Middle frontal gyrus (tissue), 1 donor: ENCODE data around the gene NOS1AP.
"Not testable (repeated sequence)": the region's sequence is repeated elsewhere in the genome, so short reads cannot be mapped to it uniquely, and the experiment has no call there.

Experiments
- DNase-seq: peaks from one replicate; pipeline ENCODE4 v3.0.0-alpha.2; 2015; ENCODE audit warnings: low spot score; ENCODE audit errors: extremely low spot score

The NOS1AP gene

DNA sequence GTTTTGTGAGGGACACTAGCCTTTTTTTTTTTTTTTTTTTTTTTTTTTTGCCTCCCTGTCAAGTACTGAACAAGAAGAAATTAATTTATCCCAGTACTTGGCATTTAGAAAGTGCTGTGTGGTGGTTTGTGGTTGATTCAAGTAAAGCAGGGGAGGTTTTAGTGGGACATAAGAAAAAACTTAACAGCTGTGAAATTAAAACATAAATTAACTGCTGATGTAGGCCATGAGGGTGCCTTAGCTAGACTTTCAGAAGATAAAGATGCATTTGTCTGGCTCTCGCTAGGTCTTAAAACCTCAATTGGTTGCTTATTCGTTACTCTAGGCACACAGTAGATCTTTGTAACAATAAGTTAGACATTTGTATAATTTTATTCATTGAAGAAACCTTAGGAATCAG, 254.9 kb downstream of the NOS1AP start:
- DNase-seq, result no peak

- DNase-seq, result no peak
These were observed 257.1 kb downstream of the NOS1AP start for GRCh38 chr1:162326559-162326958.

DNA sequence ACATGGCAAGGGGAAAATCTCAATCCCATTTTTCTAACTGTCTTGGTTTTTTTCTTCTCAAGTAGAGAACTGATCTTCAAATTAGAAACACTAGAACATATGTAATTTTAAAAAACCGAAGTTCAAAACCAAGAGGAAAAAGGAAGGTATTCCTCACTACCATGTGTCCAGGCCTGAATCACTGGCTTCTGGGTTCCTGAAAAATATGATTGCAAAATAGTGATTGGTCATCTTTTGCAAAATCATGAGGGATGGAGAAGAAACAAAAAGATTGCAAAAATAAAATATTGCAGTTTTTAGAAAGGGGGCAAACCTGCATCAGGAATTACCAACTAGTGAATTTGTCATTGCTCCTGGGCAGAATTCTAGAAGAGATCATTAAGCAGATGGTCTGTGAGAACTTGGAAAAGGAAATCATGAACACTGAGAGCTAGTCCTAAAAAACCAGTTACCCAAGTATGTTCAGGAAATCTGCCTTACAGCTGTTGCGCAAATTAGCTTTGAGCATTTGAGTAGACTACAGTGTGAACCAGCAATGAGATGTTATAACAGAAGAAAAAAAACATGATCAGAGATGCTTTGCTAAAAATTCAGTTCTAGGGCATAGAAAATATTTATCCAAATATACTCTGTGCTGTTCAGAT, 257.8 kb downstream of the NOS1AP start:
- DNase-seq, result no peak

DNA sequence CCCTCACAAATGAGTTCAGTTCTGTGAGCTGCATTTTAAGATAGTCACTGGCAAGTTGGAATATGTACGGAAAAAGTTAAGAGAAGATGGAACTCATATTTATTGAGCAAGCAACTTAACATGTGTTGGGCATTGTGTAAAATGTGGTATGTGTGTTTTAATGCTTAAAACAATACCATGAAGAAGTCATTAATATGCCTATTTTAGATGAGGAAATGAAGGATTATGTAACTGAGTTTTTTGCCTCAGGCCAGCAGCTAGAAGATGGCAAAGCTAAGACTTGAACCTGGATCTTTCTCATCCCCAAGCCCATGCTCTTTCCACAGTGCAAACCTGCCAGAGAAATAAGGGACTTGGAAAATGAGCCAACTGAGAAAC, 258.3 kb downstream of the NOS1AP start:
- no peak for DNase-seq

GRCh38 chr1:162328512-162328911, 259.0 kb downstream of the NOS1AP start:
- DNase-seq, result no peak

GRCh38 chr1:162329826-162330225, 260.3 kb downstream of the NOS1AP start:
- no peak for DNase-seq

DNA sequence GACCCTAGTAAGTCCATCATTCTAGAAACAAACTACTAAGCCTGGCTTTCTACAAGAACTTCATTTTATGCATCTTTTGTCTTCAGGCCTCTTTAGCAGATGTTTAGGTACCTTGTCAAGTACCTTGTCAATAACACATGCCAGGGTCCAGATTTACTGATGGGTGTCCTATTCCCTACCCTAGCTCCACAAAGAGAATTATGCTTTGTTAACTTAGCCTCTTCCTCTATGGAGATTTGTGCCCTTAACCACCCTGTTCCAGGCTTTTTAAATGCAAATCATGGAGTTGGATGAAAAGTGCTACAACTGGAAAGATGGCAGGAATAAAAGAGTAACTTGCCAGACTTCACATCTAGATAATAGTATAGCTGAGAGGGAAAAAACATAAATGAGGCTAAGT, 264.5 kb downstream of the NOS1AP start:
- no peak for DNase-seq

- no peak for DNase-seq
These were observed 265.6 kb downstream of the NOS1AP start for GRCh38 chr1:162335126-162335525.

- DNase-seq, result no peak
These were observed 267.3 kb downstream of the NOS1AP start for GRCh38 chr1:162336621-162337285.

GRCh38 chr1:162342452-162342983, 273.0 kb downstream of the NOS1AP start:
- no peak for DNase-seq

- DNase-seq, result no peak
These were observed 274.0 kb downstream of the NOS1AP start for GRCh38 chr1:162343470-162343869.

DNA sequence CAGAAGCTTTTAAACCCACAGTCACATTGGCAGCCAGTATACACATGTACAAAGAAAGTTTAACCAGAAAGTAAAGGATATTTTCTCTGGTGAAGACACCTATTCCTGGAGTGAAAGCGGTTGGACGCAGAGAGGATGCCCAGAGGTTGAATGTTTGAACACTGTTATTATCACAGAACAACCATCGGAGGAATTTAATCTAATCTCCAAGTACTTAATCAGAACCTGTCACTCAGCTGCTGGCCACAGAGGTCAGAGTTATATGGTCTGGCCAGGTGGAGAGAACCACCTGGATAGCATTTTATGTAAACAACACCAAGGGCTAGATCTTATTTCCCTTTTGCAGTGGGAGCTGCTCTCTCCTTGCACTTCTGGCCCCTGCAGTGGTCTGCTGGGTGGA, 277.8 kb downstream of the NOS1AP start:
- DNase-seq, result no peak

DNA sequence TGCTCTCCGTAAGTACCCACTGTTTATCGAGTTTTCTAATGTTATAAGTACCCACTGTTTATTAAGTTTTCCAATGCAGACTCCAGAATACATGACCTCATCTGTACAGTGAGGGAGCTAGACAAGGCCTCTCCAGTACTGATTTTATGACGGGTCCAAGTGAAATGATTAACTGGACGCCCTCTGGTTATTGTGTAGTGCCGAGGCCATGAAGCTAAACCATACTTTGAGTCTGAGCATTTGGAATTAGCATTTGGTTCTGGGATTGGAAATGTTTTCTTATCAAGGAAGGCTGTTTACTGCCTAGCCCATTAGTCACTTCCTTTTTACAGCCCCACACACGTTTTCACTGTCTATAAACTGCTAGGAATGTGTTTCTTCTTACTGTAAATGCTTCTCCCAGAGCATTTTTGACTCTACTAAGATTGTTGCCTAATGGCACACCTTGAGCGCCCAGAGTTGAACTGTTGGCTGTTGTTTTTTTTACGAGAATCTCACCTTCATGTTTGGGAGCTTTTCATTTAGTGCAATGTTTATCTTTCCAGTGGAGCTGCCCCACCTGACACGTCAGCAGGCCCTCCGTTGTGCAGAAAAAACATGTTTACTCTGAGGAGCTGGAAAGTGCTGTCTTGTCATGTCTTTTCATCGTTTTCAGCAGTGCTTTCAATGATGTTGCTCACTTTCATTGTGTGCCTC, 280.3 kb downstream of the NOS1AP start:
- no peak for DNase-seq

- no peak for DNase-seq
These were observed 281.9 kb downstream of the NOS1AP start for GRCh38 chr1:162351246-162351842.

- DNase-seq, result not testable (repeated sequence)
These were observed 282.4 kb downstream of the NOS1AP start for GRCh38 chr1:162351874-162352273.

- DNase-seq, result no peak
These were observed 283.6 kb downstream of the NOS1AP start for GRCh38 chr1:162353078-162353477.

DNA sequence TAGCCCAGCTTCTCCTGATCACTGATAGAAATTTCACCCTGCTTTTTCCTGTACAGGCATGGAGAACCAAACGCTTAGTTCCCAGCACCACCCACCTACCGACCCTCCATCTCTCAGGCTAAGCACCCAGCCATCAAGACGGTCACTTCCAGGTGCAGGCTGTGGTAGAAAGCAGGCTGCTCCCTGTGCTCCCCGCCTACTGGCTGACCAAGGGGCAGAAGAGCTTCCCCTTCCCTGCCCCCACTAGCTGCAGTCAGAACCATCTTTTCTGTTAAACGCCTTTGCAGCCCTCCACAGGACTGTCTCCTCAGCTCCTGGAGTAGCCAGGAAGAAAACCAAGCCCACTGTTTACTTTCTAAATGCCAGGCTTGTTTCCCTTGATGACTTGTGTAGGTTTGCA, 284.2 kb downstream of the NOS1AP start:
- DNase-seq, result no peak

DNA sequence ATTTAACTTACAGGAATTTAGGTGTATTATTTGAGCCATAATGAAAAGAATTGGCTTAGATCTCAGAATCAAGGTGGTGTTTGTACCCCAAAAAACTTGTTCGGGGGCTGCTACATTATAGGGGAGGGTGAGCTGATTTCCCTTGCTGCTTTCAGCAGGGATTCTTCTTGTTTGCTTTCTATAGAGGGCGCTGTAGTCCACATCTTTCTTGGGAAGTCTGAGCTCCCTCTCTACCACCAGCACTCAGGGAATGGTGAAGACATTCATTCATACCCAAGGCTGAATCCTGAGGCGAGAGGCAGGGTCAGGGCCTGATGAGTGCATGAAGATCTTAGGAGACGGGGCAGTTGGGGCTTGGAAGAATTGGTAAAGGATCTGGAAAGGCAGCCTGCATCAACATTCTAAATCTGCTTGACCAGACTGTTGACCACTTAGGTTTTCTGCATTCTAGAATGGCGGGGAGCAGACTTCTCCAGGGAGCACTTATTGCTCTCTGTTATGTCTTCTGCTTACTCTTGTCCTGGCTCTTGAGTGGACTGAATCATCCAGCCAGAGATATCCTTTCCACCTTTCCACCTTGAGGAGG, 288.3 kb downstream of the NOS1AP start:
- no peak for DNase-seq

GRCh38 chr1:162358928-162359327, 289.4 kb downstream of the NOS1AP start:
- DNase-seq, result no peak

DNA sequence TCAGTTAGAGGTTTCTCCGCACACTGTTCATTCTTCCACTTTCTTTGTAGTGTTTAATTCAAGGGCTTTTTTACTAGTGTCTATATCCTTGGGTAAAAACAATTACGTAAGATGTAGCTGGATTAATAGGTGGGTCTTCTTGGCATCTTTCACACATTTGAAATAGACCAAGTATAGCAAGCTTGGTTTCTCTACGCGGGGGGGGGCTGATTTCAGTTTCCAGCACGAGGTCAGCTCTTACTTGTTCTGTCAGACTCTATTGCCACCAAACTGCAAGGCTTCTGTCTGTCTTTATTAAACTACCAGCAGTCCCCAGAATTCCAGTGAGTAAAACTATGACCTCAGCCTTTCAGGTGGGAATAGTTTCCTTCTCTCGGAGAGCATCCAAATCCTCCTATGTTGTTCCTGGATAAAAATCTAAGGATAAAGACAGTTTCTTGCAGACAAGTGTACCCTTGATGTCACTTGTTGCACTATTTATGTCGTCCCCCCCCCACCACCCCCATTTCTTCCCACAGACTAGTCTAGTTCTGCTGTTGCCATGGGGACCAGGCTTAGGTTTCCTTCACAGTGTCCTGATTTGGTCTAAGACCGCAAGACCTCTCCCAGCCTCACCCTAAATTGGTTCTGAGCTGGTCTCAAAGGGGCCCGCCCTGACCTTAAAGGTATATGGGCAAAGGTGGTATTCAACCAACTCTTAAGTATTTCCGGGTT, 290.2 kb downstream of the NOS1AP start:
- DNase-seq, result no peak

GRCh38 chr1:162360237-162360873, 290.9 kb downstream of the NOS1AP start:
- DNase-seq, result no peak
